SJSA1 (cell line): ENCODE results near the gene SPATA7. TPM values are rescaled to one million over a fixed set of nuclear protein-coding genes. Genes with fewer than 3 reads are reported as not detected.
A peak's percentile ranks its signal among the peaks of the same experiment; 100 is the strongest.
"Not testable (repeated sequence)": the region's sequence is repeated elsewhere in the genome, so short reads cannot be mapped to it uniquely, and the experiment has no call there.

Experiments used
- DNase-seq, 2 experiments: peaks; one replicate each; pipeline ENCODE4 v3.0.0-alpha.2; 2015 to 2020; ENCODE audit warnings: low spot score in 2 of 2, low read depth in 1 of 2
- H3K27ac ChIP-seq: fragments of 250-450 bp; sonication (Bioruptor Pico); 2 replicates; pipeline ENCODE4 v1.5.1; 2020; ENCODE audit warnings: mild to moderate bottlenecking, moderate library complexity
- H3K27me3 ChIP-seq: fragments of 250-450 bp; sonication (Bioruptor Pico); replicated peaks from 2 replicates; pipeline ENCODE4 v1.5.1; 2020; ENCODE audit warnings: mild to moderate bottlenecking, moderate library complexity
- H3K36me3 ChIP-seq: fragments of 250-450 bp; sonication (Bioruptor Pico); 2 replicates; pipeline ENCODE4 v1.5.1; 2020; ENCODE audit warnings: mild to moderate bottlenecking
- H3K4me1 ChIP-seq: fragments of 250-450 bp; sonication (Bioruptor Pico); replicated peaks from 2 replicates; pipeline ENCODE4 v1.6.1; 2021; ENCODE audit warnings: mild to moderate bottlenecking
- H3K4me3 ChIP-seq: fragments of 250-450 bp; sonication (Bioruptor Pico); 2 replicates; pipeline ENCODE4 v1.5.1; 2020; ENCODE audit warnings: mild to moderate bottlenecking
- H3K9me3 ChIP-seq: fragments of 250-450 bp; sonication (Bioruptor Pico); replicated peaks from 2 replicates; pipeline ENCODE4 v1.5.1; 2020; ENCODE audit warnings: mild to moderate bottlenecking
- total RNA-seq: library from RNA; depleted of rRNA; stranded (reverse); fragments of >200 nt; shearing (Covaris generic); gene quantifications from 2 replicates; pipeline ENCODE4 v1.2.3, GENCODE V29; 2014

The SPATA7 gene
- total RNA-seq, 1 experiment from 2014 or later, result 3.7 TPM

GRCh38 chr14:88379706-88380343, 5.6 kb upstream of the SPATA7 start:
- Histone ChIP-seq H3K4me1 (no peaks in the 10 kb centered on the region), H3K27ac (no peak overlapping the region), H3K27me3 (no peaks in the 10 kb centered on the region), H3K4me3 (no peak overlapping the region), H3K9me3 (no peaks in the 10 kb centered on the region), H3K36me3 (no peaks in the 10 kb centered on the region)
- no peak for DNase-seq

GRCh38 chr14:88380405-88380804, 5.1 kb upstream of the SPATA7 start:
- no peak for DNase-seq
- H3K36me3 ChIP-seq, result no peaks in the 10 kb centered on the region; the same call in 1 of the 2 replicates
- no peak overlapping the region for H3K27ac ChIP-seq
- no peaks in the 10 kb centered on the region for H3K27me3 ChIP-seq
- H3K4me1 ChIP-seq, result no peaks in the 10 kb centered on the region
- H3K4me3 ChIP-seq, result no peak overlapping the region
- H3K9me3 ChIP-seq, result no peaks in the 10 kb centered on the region

GRCh38 chr14:88381634-88382033, 3.8 kb upstream of the SPATA7 start:
- not testable (repeated sequence) for DNase-seq, H3K4me3 ChIP-seq, H3K4me1 ChIP-seq, H3K27me3 ChIP-seq, H3K9me3 ChIP-seq, H3K27ac ChIP-seq, H3K36me3 ChIP-seq

GRCh38 chr14:88384718-88385117, 739 bp upstream of the SPATA7 start:
- H3K9me3 ChIP-seq, result no peaks in the 10 kb centered on the region
- 0 out of 2 replicates have a peak, but pooled peaks cover 7% of the 10 kb centered on the region for H3K4me1 ChIP-seq
- H3K36me3 ChIP-seq, result peaks cover 3% of the 10 kb centered on the region; the same call in 1 of the 2 replicates
- H3K27me3 ChIP-seq, result no peaks in the 10 kb centered on the region
- peak overlapping the region; percentile 73 for H3K4me3 ChIP-seq
- no peak for DNase-seq
- no peak overlapping the region for H3K27ac ChIP-seq

- peaks cover 3% of the 10 kb centered on the region; the same call in 1 of the 2 replicates for H3K36me3 ChIP-seq
- DNase-seq, result no peak
- H3K27ac ChIP-seq, result no peak overlapping the region; the same call in 1 of the 2 replicates
- 0 out of 2 replicates have a peak, but pooled peaks cover 7% of the 10 kb centered on the region for H3K4me1 ChIP-seq
- no peaks in the 10 kb centered on the region for H3K9me3 ChIP-seq
- no peaks in the 10 kb centered on the region for H3K27me3 ChIP-seq
- H3K4me3 ChIP-seq, result peak overlapping the region; percentile 73
Measured at GRCh38 chr14:88386256-88386794, 868 bp downstream of the SPATA7 start.

GRCh38 chr14:88388741-88389282, 3.4 kb downstream of the SPATA7 start:
- Histone ChIP-seq H3K27ac (no peak overlapping the region), H3K27me3 (no peaks in the 10 kb centered on the region), H3K4me1 (0 out of 2 replicates have a peak, but pooled peaks cover 7% of the 10 kb centered on the region), H3K36me3 (peaks cover 3% of the 10 kb centered on the region; the same call in 1 of the 2 replicates), H3K4me3 (no peak overlapping the region), H3K9me3 (no peaks in the 10 kb centered on the region)
- DNase-seq, result no peak

- H3K4me3 ChIP-seq, result no peak overlapping the region
- no peaks in the 10 kb centered on the region for H3K9me3 ChIP-seq
- no peak for DNase-seq
- H3K27me3 ChIP-seq, result no peaks in the 10 kb centered on the region
- no peak overlapping the region for H3K27ac ChIP-seq
- H3K36me3 ChIP-seq, result no peaks in the 10 kb centered on the region
- no peaks in the 10 kb centered on the region for H3K4me1 ChIP-seq
Measured at GRCh38 chr14:88392609-88393008, 7.2 kb downstream of the SPATA7 start.

- no peak overlapping the region for H3K4me3 ChIP-seq
- H3K9me3 ChIP-seq, result no peaks in the 10 kb centered on the region
- H3K27ac ChIP-seq, result no peak overlapping the region
- H3K36me3 ChIP-seq, result no peaks in the 10 kb centered on the region
- no peaks in the 10 kb centered on the region for H3K27me3 ChIP-seq
- no peaks in the 10 kb centered on the region for H3K4me1 ChIP-seq
- DNase-seq, result no peak
Measured at GRCh38 chr14:88411039-88411438, 25.6 kb downstream of the SPATA7 start.

- Histone ChIP-seq H3K27ac (no peak overlapping the region), H3K9me3 (no peaks in the 10 kb centered on the region), H3K36me3 (no peaks in the 10 kb centered on the region), H3K27me3 (no peaks in the 10 kb centered on the region), H3K4me3 (no peak overlapping the region), H3K4me1 (no peaks in the 10 kb centered on the region)
- DNase-seq, result no peak
Measured at GRCh38 chr14:88417594-88417993, 32.1 kb downstream of the SPATA7 start.

- H3K27ac ChIP-seq, result no peak overlapping the region
- H3K4me3 ChIP-seq, result no peak overlapping the region
- DNase-seq, result no peak
- H3K9me3 ChIP-seq, result no peaks in the 10 kb centered on the region
- no peaks in the 10 kb centered on the region for H3K27me3 ChIP-seq
- no peaks in the 10 kb centered on the region for H3K4me1 ChIP-seq
- H3K36me3 ChIP-seq, result no peaks in the 10 kb centered on the region
Measured at GRCh38 chr14:88420187-88420586, 34.7 kb downstream of the SPATA7 start.

- Histone ChIP-seq H3K4me1 (no peaks in the 10 kb centered on the region), H3K27ac (no peak overlapping the region), H3K9me3 (no peaks in the 10 kb centered on the region), H3K27me3 (no peaks in the 10 kb centered on the region), H3K36me3 (no peaks in the 10 kb centered on the region), H3K4me3 (no peak overlapping the region)
- DNase-seq, result no peak
Measured at GRCh38 chr14:88421286-88421685, 35.8 kb downstream of the SPATA7 start.

- no peak overlapping the region for H3K27ac ChIP-seq
Measured at GRCh38 chr14:88422047-88422446, 36.6 kb downstream of the SPATA7 start.

GRCh38 chr14:88422919-88423650, 37.6 kb downstream of the SPATA7 start:
- no peaks in the 10 kb centered on the region for H3K27me3 ChIP-seq
- no peaks in the 10 kb centered on the region for H3K36me3 ChIP-seq
- no peak overlapping the region for H3K27ac ChIP-seq
- DNase-seq, result no peak
- no peaks in the 10 kb centered on the region for H3K9me3 ChIP-seq
- H3K4me3 ChIP-seq, result no peak overlapping the region
- no peaks in the 10 kb centered on the region for H3K4me1 ChIP-seq

More at GRCh38 chr14:88422047-88422446, 36.6 kb downstream of the SPATA7 start:
- no peak overlapping the region for H3K4me3 ChIP-seq
- no peaks in the 10 kb centered on the region for H3K27me3 ChIP-seq
- DNase-seq, result no peak
- no peaks in the 10 kb centered on the region for H3K36me3 ChIP-seq
- no peaks in the 10 kb centered on the region for H3K9me3 ChIP-seq
- no peaks in the 10 kb centered on the region for H3K4me1 ChIP-seq

- Histone ChIP-seq H3K27me3 (no peaks in the 10 kb centered on the region), H3K27ac (no peak overlapping the region), H3K4me1 (no peaks in the 10 kb centered on the region), H3K4me3 (no peak overlapping the region), H3K36me3 (no peaks in the 10 kb centered on the region), H3K9me3 (no peaks in the 10 kb centered on the region)
- no peak for DNase-seq
Measured at GRCh38 chr14:88424573-88424972, 39.1 kb downstream of the SPATA7 start.
